GM21367 (cell line): ENCODE results near the gene MYO1D.
A peak's percentile ranks its signal among the peaks of the same experiment; 100 is the strongest.
"Not testable (repeated sequence)": the region's sequence is repeated elsewhere in the genome, so short reads cannot be mapped to it uniquely, and the experiment has no call there.

ENCODE experiments used
- ATAC-seq: cut with Tn5 transposase; IDR thresholded peaks from one replicate; pipeline ENCODE4 v1.9.1; 2021; ENCODE audit not compliant: unreplicated experiment

MYO1D gene

GRCh38 chr17:32876417-32877163, at the start of gene MYO1D:
Gene MYO1D, minus strand, starts transcription at chr17:32877124. Its CDS starts 252 bp downstream, at chr17:32876872.
- peak; percentile 56 for ATAC-seq

- no peak for ATAC-seq
Observed at GRCh38 chr17:32926183-32926582, 49.3 kb upstream of the MYO1D start.

- not testable (repeated sequence) for ATAC-seq
Observed at GRCh38 chr17:32923905-32924304, 47.0 kb upstream of the MYO1D start.

DNA sequence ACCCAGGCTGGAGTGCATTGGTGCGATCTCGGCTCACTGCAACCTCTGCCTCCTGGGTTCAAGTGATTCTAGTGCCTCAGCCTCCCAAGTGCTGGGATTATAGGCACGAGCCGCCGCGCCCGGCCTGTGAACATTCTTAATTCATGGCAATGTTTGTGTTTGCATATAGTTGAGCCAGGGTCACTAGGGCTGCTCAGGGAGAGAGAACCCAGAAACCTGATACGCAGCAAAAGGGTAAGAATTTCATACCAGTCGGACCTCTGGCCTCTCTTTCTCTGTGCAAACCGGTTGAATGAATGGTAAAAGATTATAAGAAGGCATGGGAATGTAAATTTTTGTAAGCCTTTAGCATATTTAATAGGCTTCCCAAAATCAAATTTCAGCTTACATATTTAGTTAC, 44.1 kb upstream of the MYO1D start:
- ATAC-seq, result no peak

DNA sequence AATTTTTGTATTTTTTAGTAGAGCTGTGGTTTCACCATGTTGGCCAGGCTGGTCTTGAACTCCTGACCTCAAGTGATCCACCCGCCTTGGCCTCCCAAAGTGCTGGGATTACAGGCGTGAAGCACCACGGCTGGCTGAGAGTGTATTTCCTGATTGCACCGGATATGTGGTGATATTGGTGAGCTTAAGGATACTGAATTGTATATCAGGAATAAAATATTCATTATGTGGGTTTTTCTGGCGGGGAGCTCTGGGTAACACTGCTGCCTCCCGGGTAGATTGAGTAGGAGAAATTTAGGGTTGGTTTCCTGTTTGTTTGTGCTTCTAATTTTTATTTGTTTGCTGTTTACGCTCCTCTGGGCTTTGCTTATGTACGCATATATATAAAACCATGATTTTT, 43.4 kb upstream of the MYO1D start:
- no peak for ATAC-seq

DNA sequence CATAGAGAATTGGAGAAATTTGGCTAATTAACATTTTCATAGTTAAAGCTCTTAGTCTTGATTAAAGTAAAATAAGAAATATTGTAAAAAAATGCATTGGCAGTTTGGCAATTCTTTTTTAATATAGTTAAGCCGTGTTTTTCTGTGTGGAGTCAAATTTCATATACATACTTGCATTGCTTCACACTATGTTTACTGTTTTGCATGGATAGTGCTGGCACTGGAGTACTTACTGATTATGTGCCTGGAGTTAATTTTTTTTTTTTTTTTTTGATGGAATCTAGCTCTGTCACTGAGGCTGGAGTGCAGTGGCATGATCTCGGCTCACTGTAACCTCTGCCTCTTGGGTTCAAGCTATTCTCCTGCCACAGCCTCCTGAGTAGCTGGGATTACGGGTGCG, 43.0 kb upstream of the MYO1D start:
- ATAC-seq, result not testable (repeated sequence)

- ATAC-seq, result no peak
Observed at GRCh38 chr17:32917842-32918241, 40.9 kb upstream of the MYO1D start.

DNA sequence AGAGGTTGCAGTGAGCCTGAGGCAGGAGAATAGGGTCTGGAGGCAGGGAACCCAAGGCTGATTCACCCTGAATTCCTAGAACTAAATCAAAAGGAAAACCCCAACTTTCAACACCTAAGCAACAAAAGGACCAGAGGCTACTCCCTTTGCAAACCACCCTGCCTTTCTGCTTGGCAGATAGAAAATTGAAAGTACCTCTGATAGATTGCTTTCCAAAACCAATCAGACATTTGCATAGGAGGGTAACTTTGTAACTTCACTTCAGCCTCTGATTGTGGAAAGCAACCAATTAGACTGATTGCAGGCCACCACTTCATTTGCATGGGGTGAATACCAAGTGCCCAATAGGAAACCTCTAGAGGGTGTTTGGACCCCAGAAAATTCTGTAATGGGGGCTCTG, 40.2 kb upstream of the MYO1D start:
- no peak for ATAC-seq

- ATAC-seq, result no peak
Observed at GRCh38 chr17:32916134-32916533, 39.2 kb upstream of the MYO1D start.

- ATAC-seq, result no peak
Observed at GRCh38 chr17:32915245-32915644, 38.3 kb upstream of the MYO1D start.

GRCh38 chr17:32914181-32914580, 37.3 kb upstream of the MYO1D start:
- no peak for ATAC-seq

GRCh38 chr17:32913593-32913992, 36.7 kb upstream of the MYO1D start:
- no peak for ATAC-seq

- no peak for ATAC-seq
Observed at GRCh38 chr17:32912218-32912897, 35.4 kb upstream of the MYO1D start.

- ATAC-seq, result no peak
Observed at GRCh38 chr17:32910769-32911168, 33.8 kb upstream of the MYO1D start.

DNA sequence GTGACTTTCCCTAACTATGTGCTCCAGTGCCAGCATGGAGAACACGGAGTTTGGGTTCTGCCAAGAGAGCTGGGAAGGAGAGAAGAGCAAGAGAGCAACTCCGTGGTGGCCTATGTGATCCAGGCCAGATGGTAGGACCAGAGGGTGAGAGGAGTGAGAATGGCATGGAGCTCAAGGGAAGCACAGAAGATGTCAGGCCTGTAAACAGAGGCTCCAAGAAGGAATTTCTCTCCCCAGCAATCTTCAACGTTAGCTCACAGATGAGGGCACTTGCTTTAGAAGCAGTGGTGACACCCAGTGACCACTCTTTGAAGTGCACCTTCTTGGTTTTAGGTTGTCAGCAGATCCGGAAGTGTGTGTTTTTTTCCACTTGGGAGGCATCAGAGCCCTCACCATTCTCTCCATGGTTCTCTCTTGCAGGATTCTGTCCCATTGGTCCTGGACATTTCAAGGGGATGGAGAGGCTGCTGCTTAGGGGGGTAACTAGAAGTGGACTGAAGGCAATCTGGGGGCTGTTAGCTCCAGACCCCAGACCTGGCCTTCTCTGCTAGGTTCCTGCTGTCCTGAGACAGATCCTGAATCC, 33.0 kb upstream of the MYO1D start:
- no peak for ATAC-seq

DNA sequence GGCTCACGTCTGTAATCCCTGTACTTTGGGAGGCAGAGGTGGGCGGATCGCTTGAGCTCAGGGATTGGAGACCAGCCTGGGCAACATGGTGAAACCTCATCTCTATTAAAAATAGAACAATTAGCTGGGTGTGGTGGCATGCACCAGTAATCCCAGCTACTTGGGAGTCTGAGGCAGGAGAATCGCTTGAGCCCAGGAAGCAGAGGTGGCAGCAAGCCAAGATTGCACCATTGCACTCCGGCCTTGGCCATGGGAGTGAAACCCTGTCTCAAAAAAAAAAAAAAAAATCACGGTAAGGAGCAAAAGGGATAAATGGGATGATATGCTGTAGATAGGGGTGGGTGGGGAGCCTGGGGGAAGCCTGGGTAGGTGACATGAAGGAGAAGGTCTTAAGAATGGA, 30.7 kb upstream of the MYO1D start:
- no peak for ATAC-seq

DNA sequence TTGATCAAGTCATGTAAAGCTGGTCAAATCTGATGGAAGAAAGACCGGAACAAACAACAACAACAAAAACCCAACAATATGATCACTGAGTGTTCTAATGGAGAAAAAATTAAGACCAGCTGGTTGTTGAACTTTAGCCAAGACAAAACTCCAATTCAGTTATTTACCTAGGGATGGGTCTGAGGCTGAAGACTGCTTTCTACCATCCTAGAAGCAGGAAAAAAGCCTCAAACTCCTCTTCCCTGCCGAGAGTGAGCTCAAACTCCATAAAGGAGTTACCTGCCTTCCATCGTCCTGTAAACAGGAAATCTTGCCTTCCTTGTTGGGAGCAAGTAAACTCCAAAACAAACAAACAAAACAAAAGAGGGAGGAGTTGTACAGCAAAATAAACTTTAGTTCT, 28.0 kb upstream of the MYO1D start:
- no peak for ATAC-seq

- no peak for ATAC-seq
Observed at GRCh38 chr17:32903774-32904673, 27.1 kb upstream of the MYO1D start.

- ATAC-seq, result no peak
Observed at GRCh38 chr17:32901743-32902142, 24.8 kb upstream of the MYO1D start.

DNA sequence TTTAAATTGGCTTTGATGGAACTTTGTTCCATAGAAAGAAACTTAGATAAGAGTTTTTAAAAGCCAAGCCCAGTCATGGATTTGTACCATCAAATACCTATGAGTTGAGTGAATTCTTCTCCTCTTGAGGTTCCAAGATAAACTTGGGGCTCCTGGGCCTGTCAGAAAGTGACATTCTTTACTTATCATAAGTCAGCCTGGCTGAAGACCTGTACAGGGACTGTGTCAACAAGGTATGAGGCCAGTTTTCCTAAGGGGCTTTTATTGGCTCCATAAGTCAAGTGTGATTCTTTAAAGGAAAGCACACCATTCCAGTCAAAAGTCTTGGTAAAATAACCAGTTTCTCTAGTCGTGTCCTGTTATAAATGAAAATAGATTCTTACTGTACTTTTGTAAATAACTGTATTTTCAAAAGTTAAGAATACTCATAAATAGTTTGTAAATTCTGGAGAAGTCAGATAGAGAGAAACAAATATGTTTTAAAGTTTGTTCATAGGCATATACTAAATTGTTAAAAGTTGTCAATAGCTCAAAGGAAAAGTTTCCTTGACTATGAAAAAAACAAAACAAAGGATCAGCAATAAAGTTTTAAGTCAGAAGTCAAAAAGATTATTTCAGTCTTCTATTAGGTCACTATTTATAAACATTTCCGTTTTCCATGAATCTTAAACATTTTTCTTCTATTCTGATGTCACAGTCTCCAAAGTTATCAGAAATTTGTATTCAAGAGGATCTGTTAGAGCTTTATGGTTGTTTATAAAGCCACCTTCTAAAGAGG, 22.5 kb upstream of the MYO1D start:
- no peak for ATAC-seq
